GM21825 (cell line): ENCODE measurements around the gene SPANXA2.
"Not testable (repeated sequence)": the region's sequence is repeated elsewhere in the genome, so short reads cannot be mapped to it uniquely, and the experiment has no call there.

Experiments used
- ATAC-seq: cut with Tn5 transposase; IDR thresholded peaks from one replicate; pipeline ENCODE4 v1.9.1; 2021; ENCODE audit warnings: mild to moderate bottlenecking, moderate library complexity; ENCODE audit not compliant: unreplicated experiment

Gene SPANXA2, protein sequence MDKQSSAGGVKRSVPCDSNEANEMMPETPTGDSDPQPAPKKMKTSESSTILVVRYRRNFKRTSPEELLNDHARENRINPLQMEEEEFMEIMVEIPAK

DNA sequence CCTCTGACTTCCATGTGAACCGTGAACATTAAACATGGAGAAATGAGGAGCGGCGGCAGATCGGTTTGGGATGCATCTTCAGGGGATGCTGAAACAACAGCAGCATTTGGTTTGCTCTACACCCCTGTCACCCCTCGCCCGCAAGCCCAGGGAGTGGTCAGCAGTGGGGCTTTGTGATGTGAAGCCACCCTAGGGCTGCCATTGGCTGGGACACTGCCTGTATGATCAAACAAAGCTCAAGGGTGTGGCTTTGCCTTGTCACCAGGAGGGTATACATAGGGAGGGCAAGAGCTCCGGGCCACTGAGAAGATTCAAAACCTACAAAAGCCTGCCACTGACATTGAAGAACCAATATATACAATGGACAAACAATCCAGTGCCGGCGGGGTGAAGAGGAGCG lies at the start of gene SPANXA2:
SPANXA2 (plus strand) TSS at position 301 of the 400 bp plus-strand sequence; CDS start at position 361, 60 bp downstream.
- not testable (repeated sequence) for ATAC-seq

DNA sequence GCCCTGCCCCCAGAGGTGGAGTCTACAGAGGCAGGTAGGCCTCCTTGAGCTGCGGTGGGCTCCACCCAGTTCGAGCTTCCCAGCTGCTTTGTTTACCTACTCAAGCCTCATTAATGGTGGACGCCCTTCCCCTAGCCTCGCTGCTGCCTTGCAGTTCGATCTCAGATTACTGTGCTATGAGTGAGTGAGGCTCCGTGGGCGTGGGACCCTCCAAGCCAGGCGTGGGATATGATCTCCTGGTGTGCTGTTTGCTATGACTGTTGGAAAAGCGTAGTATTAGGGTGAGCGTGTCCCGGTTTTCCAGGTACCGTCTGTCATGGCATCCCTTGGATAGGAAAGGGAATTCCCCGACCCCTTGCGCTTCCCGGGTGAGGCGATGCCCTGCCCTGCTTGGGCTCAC lies 47.0 kb upstream of the SPANXA2 start:
- not testable (repeated sequence) for ATAC-seq

DNA sequence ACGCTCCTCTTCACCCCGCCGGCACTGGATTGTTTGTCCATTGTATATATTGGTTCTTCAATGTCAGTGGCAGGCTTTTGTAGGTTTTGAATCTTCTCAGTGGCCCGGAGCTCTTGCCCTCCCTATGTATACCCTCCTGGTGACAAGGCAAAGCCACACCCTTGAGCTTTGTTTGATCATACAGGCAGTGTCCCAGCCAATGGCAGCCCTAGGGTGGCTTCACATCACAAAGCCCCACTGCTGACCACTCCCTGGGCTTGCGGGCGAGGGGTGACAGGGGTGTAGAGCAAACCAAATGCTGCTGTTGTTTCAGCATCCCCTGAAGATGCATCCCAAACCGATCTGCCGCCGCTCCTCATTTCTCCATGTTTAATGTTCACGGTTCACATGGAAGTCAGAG lies 4.9 kb upstream of the SPANXA2 start, which contains the start of gene SPANXA1:
SPANXA1 (minus strand) TSS at position 101 of the 400 bp plus-strand sequence; CDS start at position 41, 60 bp downstream.
- not testable (repeated sequence) for ATAC-seq

DNA sequence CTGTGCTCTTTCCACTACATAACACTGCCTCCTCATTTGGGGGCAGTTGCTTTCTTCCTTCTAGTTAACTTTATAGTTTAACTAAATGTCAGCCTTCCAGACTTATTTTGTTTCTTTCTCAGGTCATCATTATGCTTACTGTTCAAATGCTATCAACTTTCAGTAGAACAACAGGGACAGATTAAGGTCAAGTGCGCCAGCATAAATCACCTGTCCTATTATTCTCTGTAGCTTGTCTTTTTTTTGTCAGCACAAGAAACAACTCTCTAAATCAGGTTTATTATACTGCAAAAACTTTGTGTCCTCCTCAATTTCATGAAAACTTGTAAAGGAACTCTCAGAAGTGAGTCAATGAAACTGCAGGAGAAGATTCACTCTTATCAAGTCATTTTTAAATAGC lies 19.6 kb downstream of the SPANXA2 start:
- no peak for ATAC-seq

DNA sequence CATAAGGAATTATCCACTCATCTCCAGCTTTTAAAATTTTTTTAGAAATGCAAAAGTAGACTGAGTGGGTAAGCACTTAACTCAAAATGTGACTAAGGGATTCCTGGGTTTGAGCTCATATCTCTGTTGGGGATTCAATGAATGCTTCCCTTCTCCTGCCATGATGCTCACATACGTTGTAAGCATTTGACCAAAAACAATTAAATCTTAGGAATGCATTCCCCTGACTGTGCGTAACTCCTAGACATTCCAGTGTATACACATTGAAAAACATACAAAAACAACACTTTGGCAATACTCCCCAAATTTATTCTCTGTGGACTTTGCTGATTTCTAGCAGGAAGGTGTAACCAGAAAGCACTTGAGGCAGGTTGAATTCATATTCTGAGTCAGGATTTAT lies 29.8 kb downstream of the SPANXA2 start:
- no peak for ATAC-seq

DNA sequence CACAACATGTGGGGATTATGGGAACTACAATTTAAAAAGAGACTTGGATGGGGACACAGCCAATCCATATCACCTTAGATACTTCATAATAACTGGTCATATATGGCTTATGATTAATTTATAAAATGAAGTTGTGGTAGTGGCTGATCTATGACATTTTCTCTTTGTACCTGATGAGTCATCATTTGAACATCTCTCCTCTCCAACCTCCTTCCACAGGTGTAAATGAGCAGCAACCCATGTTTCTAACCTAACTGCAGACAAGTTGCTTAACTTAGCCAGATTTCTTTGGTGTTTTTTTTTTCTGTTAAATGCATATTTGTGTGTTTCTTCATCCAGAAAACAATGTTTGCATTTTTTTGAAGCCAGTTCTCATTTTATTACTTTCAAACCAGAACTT lies 42.6 kb downstream of the SPANXA2 start:
- no peak for ATAC-seq

DNA sequence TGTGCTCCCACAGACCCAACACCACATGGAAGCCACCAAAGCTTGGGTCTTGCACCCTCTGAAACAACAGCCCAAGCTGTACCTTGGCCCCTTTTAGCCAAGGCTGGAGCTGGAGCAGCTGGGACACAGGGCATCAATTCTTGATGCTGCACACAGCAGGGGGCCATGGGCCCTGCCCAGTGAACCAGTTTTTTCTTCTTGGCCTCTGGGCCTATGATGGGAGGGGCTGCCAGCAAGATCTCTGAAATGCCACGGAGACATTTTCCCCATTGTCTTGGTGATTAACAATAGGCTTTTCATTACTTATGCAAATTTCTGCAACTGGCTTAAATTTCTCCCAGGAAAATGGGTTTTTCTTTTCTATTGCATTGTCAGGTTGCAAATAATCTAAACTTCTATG lies 49.0 kb downstream of the SPANXA2 start:
- no peak for ATAC-seq
